ENCODE results near the gene POLR3B.
"Not testable (repeated sequence)": the region's sequence is repeated elsewhere in the genome, so short reads cannot be mapped to it uniquely, and the experiment has no call there.

Gene POLR3B

DNA sequence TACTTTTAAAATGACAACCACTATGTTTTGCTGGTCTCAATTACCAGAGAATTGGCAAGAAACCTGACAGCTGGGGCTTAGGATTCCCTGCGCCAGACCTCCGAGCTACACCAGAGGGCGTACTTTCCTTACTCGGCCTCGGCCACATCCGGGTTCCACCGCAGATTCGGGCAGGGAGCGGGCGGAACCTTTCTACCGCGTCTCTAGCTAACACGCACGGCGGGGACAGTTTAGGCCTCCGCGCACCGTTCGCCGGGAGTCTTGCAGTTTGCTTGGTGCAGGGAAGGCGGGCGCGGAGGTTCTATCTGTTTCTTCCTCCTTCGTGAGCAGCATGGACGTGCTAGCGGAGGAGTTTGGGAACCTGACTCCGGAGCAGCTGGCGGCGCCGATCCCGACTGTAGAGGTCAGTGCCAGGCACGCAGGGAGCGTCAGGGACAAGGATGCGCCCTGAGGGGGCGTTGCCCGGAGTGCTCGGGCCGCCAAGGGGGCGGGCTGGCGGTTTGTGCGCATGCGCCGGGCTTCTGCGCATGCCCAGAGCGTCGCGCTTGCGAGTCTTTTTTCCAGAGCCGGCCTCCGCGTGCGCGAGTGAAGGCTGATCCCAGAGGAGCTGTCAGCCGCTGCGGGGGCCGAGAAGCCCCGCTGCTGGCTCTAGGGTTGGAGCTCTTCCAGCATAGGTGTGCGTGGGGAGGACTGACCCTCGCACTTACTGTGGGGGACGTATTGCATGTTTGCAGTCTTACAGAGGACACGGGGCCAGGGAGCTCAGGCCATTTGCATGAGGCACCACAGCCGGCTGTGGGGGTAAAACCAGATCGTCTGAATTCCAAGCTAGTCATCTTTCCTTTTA is at the start of gene POLR3B:
Gene POLR3B (plus strand): TSS at position 200 of the 847 bp plus-strand sequence. CDS start 132 bp downstream, at position 332.
- peak; percentile 95 for DNase-seq

DNA sequence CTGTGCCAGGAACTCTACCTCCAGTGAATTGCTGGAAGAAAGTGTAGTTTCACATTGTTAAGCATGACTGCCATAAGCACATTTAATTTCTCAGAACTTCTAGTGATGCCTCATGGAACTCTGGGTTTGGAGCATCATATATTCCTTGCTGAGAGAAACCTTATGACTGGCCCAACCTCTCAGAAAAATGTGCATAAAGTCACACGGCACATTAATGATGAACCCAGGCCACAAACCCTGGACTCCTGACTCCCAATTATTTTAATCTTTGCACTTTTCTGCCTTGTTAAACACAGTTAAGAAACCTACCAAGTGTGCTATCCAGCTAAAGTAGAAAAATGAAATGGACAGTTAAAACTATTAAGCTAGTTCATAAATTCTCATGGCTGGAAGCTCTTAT is 49.4 kb upstream of the POLR3B start:
- no peak for DNase-seq

DNA sequence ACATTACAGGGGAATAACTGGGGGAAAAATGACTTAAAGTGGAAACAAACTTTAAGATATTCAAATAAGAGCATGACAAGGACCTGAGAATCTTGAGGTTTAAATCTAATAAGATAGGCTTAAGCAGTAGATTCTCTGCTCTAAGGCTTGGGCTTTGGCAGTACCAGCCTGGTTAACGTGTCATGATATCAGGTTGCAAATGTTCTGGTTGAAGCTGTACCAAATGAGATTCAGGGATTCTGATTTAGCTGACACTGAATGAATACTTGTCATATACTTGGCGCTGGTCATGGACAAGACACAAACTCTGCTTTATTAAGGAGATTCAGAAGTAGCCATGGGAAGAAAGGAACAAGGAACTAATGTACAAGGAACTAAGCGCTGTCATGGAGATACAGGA is 48.9 kb upstream of the POLR3B start:
- no peak for DNase-seq

DNA sequence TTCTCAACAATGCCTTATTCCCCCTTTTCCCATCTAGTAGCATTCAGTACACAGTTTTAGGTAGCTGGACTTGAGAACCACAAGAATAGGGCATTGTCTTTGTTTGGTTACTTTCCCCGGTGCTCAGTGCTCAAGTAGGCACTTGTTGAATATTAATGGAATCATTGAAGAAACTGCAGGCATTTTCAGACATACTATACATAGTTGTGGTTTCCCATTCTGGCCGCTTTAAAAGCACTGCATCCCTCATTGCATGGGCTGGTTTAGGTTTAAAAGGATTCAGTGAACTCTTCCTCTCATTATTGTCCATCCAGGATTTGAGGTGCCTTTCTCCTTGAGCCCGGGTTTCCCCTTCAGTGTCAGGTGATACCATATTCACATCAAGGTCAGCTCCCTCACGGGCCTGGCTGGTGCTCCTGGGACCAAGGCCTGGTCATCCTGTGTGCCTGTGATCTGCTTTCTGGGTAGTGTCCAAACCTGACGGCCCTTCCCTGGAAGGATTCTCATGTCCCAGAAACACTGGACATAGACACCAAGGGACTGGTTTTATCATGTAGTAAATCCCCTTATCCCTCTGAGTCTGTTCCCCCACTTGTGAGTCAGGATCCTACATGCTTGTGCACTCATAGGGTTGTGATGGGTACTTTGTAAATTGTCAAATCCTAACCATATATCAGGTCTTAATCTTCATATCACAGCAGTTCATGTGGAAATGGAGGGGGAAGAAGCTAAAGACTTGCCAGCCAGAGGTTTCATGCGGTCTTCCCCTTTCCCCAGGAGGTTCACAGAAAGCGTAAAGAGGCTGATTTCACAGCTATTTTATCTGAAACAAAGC is 47.7 kb upstream of the POLR3B start:
- DNase-seq, result no peak

DNA sequence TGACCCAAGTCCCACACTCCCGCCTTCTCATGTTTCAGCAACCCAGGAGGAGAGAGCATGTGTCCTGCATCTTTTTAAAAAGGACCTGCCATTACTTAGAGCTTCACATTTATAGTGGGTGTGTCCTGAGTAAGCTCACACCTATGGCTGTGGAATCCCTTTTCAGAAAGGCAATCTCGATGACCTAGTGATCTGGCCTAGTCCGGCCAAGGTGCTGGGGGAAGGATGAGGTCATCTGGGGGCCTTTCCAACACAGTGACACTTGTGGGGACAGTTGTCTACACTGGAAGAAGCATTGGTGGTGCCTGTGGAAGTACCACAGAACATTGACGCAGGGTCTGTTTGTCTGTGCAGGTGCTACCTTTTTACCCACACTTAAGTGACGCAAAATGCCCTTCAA is 46.9 kb upstream of the POLR3B start:
- no peak for DNase-seq

DNA sequence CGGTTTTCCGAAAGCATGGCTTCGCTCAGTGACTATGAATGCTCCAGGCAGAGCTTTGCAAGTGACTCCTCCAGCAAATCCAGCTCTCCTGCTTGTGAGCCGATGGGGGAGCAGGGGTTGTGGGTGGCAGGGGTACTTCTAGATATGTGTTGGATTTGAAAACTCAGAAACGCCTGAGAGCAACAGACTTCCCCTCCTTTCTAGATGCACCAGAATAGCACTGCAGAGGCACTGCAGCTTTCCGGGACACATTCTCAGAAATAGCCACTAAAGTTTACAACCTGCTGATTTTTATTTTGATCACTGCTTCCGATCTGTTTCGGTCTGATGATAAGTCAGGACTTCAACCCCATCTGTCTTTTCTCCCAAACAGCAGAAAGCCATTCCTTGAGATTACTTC is 46.4 kb upstream of the POLR3B start:
- no peak for DNase-seq

DNA sequence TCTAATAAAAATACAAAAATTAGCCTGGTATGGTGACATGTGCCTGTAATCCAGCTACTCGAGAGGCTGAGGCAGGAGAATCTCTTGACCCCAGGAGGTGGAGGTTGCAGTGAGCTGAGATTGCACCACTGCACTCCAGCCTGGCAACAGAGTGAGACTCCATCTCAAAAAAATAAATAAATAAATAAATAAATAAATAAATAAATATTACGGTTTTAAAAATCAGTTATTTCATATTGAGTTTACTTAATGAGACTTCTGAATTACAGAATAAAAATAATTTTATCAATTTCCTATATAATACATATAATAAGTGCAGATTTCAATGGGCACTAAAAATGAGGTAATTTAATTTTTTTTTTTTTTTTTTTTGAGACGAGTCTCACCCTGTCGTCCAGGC is 44.1 kb upstream of the POLR3B start:
- not testable (repeated sequence) for DNase-seq

DNA sequence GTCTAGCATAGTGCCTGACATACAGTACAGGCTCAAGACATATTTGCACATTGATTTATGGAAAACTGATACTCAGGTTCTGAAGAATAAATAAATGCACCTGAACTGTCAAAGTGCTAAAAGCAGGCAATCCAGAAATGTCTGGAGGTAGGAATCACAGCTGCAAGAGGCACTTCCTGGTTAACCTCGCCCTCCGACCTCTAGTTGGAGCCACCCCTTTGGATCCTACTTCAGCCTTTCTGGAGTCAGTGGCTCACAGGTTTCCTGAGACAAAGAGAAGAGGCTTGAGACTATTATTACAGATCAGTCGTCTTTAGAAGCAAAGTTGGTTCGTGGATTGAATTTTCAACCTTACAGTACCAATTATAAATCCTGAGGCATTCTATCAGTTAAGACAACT is 42.0 kb upstream of the POLR3B start:
- no peak for DNase-seq

DNA sequence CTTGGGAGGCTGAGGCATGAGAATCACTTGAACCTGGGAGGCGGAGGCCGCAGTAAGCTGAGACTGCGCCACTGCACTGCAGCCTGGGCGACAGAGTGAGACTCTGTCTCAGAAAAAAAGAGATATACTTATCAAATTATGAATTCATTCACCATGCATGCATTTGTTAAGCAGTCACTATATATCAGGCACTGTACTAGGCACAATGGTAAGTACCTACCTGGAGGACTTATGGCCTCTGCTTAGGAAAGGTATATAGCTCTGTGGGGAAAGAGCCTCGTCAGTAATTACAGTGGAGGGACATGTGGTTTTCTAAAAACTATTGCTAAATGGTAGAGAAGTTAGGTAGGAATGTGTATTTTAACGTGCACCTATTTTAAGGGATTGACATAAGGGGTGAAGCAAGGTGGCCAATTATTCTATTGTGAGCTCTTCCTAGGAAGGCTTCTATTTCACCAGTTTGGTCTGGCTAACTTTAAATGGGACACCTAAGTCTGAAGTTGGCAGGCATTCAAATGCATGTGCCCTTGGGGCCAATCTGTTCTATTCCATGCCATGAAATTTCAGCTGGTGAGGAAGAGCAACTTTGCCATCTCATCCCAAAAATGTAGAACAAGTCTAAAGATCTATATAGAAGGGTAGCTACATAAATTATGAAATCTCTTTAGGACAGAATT is 40.0 kb upstream of the POLR3B start:
- DNase-seq, result no peak

DNA sequence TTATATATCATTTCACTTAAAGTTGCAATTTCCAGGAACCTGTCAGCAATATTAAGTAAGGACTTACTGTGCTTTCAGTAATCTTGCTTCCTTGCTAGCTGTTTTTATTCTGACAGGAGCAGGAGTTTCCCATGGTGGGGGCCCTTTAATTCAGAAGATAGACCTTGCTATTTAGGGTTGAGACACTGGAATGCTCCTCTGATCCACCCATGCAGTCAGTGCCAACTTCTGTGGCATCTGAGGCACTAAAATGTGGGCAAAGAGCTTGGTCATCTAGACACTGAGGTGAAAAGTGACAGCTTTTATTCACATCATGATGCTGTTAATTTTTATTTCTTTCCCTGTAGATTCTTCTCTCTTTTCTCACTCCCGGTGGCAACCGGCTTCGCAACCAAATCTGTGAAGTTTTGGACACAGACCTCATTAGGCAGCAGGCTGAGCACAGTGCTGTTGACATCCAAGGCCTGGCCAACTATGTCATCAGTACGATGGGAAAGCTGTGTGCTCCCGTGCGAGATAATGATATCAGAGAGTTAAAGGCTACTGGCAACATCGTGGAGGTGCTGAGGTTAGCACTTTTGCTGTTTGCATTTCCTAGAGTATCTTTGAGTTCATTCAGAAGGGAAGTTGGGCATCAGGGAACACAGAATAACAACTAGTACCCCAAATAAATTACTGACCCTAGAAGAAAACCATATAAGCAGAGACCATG is 36.3 kb upstream of the POLR3B start:
- DNase-seq, result no peak

DNA sequence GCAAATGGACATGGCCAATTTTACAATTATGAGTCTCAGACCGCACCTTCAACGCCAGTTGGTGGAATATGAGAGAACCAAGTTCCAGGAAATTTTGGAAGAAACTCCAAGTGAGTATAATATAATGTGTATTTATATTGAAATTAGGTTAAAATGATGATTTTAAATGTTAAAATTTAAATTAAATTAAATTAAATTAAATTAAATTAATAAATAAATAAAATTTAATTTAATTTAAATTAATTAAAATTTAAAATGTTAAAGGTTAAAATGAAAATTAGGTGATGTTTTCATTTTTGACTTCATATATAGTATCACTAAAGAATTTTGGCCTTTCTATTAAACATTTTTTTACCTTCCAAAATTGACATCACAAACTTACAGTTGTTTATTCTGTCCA is 34.0 kb upstream of the POLR3B start:
- no peak for DNase-seq

DNA sequence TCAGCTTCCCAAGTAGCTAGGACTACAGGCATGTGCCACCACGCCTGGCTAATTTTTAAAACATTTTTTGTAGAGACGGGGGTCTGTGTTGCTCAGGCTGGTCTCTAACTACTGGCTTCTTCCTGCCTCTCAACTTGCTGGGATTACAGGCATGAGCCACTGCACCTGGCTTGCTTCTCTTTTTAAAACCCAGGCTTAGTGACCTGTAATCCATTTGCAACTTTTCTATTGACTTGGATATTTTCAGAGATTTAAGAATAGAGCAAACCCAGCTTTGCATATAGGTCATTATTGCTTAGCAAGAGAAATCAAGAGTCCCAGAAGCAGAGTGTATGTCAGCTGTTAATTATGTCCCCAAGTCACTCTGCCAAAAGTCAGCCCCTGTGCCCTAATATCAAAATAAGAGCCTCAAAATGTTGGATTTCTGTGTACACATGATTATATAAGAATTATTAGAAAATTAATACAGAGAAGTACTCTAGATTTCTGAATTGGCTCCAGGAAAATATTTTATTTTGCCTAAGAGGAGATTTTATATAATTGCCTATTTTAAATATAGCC is 30.2 kb upstream of the POLR3B start:
- DNase-seq, result no peak

DNA sequence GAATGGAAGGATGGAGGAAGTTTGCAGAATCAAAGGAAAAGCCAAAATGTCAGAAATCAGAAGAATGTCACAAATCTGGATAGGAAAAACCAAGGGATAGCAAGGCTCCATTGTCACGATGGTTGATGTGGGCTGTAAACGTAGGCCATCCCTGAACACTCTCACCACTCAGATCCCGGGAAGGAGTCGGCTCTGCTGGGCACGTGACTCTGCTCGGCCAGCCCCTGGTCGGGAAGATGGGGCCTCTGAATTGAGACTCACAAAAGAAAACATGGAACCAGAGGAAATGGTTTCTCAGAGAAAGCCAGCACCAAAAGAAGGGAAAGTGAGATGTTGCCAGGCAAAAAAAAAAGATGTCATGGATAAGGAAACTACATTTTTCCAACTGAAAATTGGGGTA is 28.8 kb upstream of the POLR3B start:
- no peak for DNase-seq

DNA sequence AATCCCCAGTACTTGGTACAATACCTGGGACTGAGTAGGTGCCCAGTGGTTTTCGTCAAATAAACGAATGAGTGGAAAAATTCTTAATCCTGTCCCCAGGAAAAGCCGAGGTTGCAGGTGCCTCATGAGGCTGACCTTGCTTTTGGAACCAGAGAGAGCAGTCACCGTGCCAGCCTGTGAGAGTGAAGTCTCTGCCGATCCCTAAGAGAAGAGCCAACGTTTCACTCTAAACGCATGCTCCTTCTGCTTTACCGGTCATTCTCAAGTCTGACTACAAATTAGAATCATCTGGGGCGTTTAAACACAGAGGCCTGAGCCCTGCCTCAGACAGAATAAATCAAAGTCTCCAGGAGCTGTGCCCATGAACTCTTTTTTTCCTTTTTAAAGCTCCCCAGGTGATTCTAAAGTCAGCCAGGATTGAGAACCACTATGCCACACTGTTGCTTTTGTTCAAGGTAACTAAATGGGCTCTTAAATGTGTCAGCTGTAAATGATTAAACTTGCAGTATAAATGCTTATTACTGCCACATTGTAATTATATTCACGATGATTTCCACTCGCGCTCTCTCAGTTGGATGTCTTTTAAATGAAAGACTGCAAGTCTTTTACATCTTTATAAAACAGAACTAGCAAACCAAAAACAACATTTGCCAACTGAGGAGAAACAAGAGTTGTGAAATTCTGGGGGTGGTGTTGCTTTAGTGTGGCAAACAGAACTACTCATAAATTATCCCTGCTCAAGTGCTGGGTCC is 28.1 kb upstream of the POLR3B start:
- peak; percentile 17 for DNase-seq

DNA sequence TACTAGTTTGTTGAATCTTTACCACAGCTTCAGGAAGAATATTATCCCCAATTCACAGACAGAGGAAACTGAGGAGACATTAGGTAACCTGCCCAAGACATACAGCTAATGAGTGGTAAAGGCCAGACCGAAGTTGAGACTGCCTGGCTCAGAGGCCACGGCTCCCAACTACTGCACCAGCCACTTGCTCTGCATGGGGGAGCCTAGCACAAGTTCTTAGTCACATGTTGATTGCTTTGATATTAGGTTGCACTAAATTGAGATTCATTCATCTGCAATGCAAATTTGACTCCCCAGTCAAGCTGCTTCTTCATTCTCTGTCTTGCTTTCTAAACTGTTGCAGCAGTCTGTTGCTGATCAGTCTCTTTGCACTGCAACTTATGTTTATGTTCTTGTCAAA is 25.9 kb upstream of the POLR3B start:
- DNase-seq, result no peak

DNA sequence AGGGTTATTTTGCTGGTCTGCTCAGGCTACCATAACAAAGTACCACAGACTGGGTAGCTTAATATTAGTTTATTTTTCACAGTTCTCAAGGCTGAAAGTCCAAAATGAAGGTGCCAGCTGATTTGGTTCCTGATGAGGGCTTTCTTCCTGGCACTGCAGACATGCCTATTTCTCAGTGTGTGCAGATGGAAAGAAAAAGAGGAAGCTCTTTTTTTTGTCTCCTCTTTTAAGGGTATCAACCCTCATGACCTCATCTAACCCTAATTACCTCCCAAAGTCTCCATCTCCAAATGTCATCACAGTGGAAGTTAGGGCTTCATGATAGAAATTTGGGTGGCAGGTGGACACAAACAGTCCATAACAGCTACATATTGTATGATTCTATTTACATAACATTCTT is 25.0 kb upstream of the POLR3B start:
- DNase-seq, result no peak

DNA sequence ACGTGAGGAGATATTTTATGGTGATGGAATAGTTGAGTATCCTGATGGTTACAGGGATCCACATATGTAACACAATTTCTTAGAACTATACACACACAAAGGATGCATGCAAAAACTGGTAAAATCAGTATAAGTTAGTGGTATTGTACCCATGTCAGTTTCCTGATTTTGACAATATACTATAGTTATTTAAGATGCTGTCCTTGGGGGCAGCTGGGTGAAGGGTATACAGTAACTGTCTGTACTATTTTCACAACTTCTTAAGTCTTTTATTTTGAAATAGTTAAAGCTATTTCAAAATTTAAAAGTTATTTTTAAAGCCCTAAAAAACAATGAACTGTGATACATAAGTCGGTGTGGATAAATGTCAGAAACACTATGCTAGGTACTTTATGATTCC is 24.5 kb upstream of the POLR3B start:
- no peak for DNase-seq

DNA sequence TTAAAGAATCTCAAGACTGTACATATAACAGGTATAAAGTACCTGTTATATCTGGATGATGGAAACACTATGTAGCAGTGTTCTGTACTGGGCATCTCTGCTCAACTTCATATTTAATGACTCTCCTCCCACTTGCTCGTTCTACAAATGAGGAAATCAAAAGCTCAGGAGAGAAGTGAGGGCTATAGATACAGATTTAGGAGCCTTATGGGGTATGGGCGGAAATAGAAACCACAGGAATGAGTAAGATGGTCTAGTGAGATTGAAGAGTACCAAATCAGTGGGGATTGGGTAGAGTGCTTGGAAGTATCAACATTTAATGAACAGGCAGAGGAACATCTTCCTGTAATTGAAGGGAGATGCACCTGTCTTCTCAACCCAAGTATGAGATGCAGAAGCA is 23.8 kb upstream of the POLR3B start:
- no peak for DNase-seq

DNA sequence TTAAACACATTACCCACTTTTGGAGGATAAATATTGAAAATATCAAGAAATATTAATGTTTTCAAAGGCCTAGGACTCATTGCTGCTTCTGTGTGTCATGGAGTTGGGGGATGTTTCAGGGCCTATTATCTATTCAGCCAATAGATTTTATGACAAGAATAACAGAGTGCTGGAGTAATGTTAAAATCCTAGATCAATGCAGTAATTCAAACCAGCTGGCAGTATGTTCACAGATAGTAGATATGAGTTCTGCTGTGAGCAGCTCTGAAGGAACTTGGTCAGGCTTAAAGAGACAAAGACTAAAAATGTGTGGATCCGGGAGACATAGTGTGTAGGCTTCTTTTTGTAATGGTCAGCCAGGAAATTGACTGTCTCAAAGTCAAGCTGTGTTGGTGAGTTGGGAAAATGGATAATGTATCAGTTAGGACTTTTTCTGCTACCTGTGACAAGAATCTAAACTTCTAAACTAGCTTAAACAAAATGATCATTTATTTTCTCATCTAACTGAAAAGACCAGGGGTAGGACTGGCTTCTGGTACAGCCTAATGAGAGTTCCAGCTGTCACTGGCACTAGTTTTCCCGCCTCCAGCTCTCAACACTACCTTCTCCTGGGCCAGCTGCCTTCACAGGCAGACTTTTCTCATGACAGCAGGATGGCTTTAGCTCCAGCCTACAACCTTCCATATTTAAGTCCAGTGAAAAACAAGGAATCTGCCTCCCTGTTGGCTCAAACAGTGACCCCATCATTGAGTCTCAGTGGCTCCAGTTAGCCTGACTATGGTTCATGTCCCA is 16.3 kb upstream of the POLR3B start:
- DNase-seq, result no peak

DNA sequence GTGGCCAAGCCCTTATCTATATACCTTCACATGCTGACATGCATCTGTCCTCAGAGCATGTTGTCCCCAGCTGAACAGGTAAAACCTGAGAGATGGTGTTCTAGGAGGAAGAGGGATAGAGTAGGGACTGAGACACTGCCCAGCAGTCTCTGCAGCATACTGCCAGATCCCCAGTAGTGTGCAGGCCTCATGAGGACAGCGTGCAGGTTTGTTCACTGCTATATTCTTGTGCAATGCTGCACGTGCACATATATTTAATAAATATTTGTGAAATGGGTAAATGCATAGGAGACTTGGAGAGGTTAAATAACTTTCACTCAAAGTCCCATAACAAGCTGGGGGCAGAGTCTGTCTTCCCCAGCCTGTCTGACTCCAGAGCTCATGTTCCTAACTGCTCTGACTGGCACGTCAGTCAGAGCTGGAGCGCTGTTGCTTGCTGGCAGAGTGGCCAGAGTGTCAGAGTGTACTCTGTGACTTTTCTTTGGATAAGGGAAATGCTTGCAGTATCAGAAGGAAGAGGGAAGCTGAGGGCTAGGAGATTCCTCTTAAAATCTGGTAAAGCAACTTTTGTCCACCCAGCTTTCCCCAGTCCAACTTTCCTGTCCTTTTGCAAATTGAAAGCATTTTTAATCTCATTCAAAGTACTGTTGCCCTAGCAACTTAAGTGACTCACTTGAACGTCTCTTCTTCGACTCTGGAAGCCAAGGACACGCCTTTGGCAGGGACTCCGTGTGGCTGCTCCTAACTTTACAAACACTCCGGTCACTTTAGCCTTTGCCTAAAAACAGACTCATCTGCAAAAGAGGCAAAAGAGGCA is 14.9 kb upstream of the POLR3B start:
- DNase-seq, result no peak
